ENCODE results near the gene EPG5.
"Not testable (repeated sequence)": the region's sequence is repeated elsewhere in the genome, so short reads cannot be mapped to it uniquely, and the experiment has no call there.

EPG5 gene

GRCh38 chr18:45835057-45835636 is 132.0 kb downstream of the EPG5 start:
- TF ChIP-seq CTCF (conservative IDR thresholded peaks at IDR 0.05; ENCODE audit: low read length): no peak
- DNase-seq (ENCODE audit: low read depth): no peak
- no peak overlapping the region for H3K4me3 ChIP-seq (ENCODE audit: low read length)

DNA sequence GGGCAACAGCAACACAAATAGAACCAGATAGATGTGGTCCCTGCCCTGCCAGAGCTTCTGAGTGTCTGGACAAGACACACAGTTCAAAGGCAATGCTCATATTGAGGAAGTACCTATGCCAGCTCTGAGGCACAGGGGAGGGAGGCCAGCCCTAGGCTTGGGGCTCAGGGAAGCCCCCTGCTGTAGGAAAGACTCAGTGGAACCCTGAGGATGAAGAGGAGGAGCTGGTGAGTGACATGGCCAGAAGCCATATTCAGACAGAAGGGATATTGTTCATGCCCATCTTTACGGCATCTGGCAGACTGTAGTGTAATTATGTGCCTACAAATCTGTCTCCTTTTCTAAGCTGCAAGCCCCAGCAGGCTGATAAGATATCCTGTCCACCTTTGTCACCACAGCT is 132.8 kb downstream of the EPG5 start:
- no peak for DNase-seq (ENCODE audit: low read depth)
- no peak for TF ChIP-seq CTCF (conservative IDR thresholded peaks at IDR 0.05; ENCODE audit: low read length)
- H3K4me3 ChIP-seq (ENCODE audit: low read length): no peak overlapping the region

DNA sequence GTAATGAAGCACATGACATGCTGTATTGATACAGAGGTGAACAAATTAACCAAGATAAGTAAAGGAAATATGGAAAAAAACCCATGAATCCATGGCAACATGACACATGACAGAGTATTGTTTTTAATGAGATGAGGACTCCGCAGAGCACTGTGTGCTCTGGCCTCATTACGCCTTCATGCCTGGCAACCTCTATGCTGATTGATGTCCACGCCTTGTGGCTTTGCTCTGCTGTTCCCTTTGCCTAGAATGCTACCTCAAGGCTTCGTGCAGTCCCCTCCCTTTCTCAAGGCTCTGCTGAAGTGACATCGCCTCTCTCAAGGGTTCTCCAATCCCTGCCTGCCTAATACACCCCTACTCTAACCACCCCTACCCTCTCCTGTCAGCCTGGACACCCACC is 133.3 kb downstream of the EPG5 start:
- TF ChIP-seq CTCF (conservative IDR thresholded peaks at IDR 0.05; ENCODE audit: low read length): no peak
- H3K4me3 ChIP-seq (ENCODE audit: low read length): no peak overlapping the region
- no peak for DNase-seq (ENCODE audit: low read depth)

DNA sequence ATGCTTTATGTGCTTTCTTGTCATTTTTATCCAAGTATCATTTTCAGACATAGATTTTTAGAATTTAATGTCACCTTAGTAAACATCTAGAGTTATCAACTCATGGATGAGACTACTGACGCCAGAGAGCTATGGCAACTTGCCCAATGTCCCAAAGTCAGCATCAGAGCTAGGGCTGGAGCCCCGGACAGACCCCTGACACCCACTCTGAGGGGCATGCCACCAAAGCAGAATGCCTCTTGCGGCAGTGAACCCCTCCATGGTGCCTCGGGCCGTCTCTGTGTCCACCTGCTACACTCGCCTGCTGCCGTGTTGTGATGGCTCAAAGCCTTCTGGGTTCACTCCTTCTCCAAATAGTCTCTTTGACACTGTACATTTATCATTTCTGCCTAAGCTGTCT is 136.2 kb downstream of the EPG5 start:
- no peak overlapping the region for H3K4me3 ChIP-seq (ENCODE audit: low read length)
- DNase-seq (ENCODE audit: low read depth): no peak
- TF ChIP-seq CTCF (conservative IDR thresholded peaks at IDR 0.05; ENCODE audit: low read length): no peak

GRCh38 chr18:45829855-45830254 is 137.3 kb downstream of the EPG5 start:
- DNase-seq (ENCODE audit: low read depth): no peak
- no peak overlapping the region for H3K4me3 ChIP-seq (ENCODE audit: low read length)
- no peak for TF ChIP-seq CTCF (conservative IDR thresholded peaks at IDR 0.05; ENCODE audit: low read length)

DNA sequence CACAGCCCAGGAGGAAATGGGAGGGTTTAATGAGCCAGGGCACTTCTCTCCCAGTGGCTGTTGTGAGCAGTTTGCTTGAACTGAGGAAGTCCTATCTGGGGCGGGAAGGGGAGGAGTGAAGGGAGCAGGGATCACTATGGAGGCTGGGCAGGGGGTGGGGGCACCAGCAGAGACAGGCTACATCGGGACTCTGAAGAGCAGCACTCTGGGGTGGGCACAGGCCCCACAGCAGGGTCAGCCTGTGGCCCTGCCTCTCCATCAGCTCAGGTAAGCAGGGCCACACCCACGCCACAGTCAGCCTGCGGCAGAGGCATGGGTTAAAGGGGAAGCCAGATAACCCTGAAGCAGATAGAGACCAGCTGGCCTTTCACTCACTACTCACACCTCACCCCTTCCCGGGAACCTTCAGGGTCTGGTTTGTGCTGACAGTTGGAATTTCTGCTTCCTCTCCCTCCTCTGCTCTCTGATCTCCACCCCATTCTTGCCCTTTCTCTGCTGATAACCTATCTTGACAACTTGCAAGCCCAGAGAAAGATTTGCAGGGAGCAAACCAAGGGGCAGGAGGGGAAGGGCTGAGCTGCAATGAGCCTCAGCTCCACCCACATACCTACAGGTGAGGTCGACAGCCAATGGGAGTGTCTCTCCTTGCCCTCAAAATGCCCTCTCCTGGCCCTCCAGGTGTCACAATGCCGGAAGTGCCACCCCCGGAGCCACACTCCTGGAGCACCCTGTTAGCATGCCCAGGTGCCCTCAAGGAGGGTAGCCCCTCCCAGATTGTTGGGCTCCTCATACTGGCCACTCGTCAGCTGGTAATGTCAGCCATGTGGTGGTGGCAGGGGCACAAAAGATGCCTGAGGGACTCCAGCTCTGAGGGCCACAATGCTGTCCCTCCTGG is 138.0 kb downstream of the EPG5 start:
- H3K4me3 ChIP-seq (ENCODE audit: low read length): no peak overlapping the region
- no peak for DNase-seq (ENCODE audit: low read depth)
- TF ChIP-seq CTCF (conservative IDR thresholded peaks at IDR 0.05; ENCODE audit: low read length): no peak

- peak; percentile 40 for DNase-seq (ENCODE audit: low read depth)
- not testable (repeated sequence) for H3K4me3 ChIP-seq (ENCODE audit: low read length)
Measured at GRCh38 chr18:45826716-45827115, 140.4 kb downstream of the EPG5 start.
